ENCODE results near the gene C9orf153. TPM values are rescaled to one million over a fixed set of nuclear protein-coding genes. Genes with fewer than 3 reads are reported as not detected.

C9orf153 gene
- total RNA-seq, 1 donor from 2014 or later: 1.1 TPM

DNA sequence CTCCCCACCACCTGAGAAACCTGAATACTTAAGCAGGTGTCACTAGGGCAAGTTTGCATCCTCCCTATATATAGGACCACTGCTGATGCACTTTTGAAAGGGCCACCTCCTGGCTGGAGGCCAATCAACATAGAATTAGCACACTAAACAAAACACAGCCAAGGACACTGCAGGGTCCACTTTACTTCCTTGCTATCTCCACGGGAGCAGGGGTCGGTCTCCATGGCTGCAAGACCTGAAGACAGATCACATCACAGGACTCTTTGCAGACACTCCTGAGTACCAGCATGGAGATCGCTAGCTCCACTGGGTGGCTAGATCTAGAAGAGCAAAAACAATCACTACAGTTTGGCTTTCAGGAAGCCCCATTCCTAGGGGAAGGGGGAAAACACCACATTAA, 72.3 kb downstream of the C9orf153 start:
- TF ChIP-seq, protein P1, sequence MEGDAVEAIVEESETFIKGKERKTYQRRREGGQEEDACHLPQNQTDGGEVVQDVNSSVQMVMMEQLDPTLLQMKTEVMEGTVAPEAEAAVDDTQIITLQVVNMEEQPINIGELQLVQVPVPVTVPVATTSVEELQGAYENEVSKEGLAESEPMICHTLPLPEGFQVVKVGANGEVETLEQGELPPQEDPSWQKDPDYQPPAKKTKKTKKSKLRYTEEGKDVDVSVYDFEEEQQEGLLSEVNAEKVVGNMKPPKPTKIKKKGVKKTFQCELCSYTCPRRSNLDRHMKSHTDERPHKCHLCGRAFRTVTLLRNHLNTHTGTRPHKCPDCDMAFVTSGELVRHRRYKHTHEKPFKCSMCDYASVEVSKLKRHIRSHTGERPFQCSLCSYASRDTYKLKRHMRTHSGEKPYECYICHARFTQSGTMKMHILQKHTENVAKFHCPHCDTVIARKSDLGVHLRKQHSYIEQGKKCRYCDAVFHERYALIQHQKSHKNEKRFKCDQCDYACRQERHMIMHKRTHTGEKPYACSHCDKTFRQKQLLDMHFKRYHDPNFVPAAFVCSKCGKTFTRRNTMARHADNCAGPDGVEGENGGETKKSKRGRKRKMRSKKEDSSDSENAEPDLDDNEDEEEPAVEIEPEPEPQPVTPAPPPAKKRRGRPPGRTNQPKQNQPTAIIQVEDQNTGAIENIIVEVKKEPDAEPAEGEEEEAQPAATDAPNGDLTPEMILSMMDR (conservative IDR thresholded peaks at IDR 0.05): peak; percentile 11
- no peak for DNase-seq (ENCODE audit: extremely low spot score, unreplicated experiment)
- Mint-ChIP-seq H3K36me3 (no peaks in the 10 kb centered on the region), H3K4me3 (no peak overlapping the region), H3K4me1 (ENCODE audit: unreplicated experiment) (no peaks in the 10 kb centered on the region), H3K27me3 (no peaks in the 10 kb centered on the region), H3K9me3 (no peaks in the 10 kb centered on the region), H3K27ac (no peak overlapping the region)

DNA sequence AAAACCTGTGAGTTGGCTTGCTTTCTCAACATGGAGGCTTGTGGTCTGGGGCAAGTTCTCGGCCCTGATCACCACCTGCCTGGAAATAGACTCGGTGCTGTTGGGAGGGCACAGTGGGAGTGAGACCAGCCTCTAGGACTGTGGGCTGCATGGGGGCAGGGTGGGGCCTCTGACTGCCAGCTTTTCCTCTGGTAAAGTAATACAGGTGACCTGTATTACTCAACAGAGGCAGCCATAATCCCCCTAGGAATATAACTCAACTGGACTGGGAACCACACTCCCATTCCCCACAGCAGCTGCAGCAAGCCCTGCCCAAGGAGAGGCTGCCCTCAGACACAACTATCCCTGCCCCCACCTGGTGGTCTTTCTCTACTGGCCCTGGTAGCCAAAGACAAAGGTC, 72.8 kb downstream of the C9orf153 start:
- TF ChIP-seq, protein P1 (conservative IDR thresholded peaks at IDR 0.05): no peak

DNA sequence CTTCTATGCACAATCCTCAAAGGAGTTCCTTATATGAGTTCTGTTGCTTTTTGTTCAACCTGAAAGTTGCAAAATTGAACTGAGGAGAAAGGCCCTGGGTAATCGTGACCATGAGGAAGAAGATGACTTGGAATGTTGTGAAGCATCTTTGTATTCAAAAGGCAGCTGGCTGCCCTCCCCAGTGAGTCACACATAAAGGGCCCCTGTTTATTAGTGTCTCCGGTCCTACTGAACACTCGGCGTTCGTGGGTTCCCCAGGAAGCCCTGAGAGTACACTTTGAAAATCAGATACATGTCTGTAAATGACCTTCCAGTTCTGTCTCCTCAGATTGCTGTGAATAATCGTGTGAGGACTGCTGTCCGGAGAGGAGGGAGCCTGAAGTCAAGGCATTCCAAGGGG, 73.6 kb downstream of the C9orf153 start:
- no peak for DNase-seq (ENCODE audit: extremely low spot score, unreplicated experiment)
- Mint-ChIP-seq H3K4me3 (no peak overlapping the region), H3K4me1 (ENCODE audit: unreplicated experiment) (no peaks in the 10 kb centered on the region), H3K27me3 (no peaks in the 10 kb centered on the region), H3K36me3 (no peaks in the 10 kb centered on the region), H3K27ac (no peak overlapping the region), H3K9me3 (no peaks in the 10 kb centered on the region)
- TF ChIP-seq, protein P1 (conservative IDR thresholded peaks at IDR 0.05): no peak

More for the DNA sequence above, 72.8 kb downstream of the C9orf153 start:
- no peak for DNase-seq (ENCODE audit: extremely low spot score, unreplicated experiment)
- Mint-ChIP-seq H3K4me3 (no peak overlapping the region), H3K9me3 (no peaks in the 10 kb centered on the region), H3K4me1 (ENCODE audit: unreplicated experiment) (no peaks in the 10 kb centered on the region), H3K36me3 (no peaks in the 10 kb centered on the region), H3K27me3 (no peaks in the 10 kb centered on the region), H3K27ac (no peak overlapping the region)

DNA sequence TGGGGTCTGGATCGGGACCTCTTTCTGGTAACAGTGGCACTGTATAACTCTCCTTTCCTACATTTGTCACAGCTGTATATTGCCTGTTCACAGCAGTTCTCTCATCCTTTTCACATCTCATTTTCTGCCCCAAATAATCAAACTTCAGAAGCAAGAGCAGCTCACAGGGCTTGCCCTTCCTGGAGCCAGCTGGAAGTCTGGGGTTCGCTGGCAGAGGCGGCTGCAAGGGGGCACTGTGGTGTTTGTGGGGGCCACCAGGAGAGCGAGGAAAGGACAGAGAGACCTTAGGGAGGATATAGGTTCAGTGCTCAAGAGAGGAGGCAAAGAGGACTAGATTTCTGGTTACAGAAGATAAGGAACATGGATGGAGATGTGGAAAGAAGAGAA, 75.3 kb downstream of the C9orf153 start:
- DNase-seq (ENCODE audit: extremely low spot score, unreplicated experiment): no peak
- Mint-ChIP-seq H3K4me1 (ENCODE audit: unreplicated experiment) (no peaks in the 10 kb centered on the region), H3K4me3 (no peak overlapping the region), H3K36me3 (no peaks in the 10 kb centered on the region), H3K27me3 (no peaks in the 10 kb centered on the region), H3K9me3 (no peaks in the 10 kb centered on the region), H3K27ac (no peak overlapping the region)
- TF ChIP-seq, protein P1 (conservative IDR thresholded peaks at IDR 0.05): no peak

DNA sequence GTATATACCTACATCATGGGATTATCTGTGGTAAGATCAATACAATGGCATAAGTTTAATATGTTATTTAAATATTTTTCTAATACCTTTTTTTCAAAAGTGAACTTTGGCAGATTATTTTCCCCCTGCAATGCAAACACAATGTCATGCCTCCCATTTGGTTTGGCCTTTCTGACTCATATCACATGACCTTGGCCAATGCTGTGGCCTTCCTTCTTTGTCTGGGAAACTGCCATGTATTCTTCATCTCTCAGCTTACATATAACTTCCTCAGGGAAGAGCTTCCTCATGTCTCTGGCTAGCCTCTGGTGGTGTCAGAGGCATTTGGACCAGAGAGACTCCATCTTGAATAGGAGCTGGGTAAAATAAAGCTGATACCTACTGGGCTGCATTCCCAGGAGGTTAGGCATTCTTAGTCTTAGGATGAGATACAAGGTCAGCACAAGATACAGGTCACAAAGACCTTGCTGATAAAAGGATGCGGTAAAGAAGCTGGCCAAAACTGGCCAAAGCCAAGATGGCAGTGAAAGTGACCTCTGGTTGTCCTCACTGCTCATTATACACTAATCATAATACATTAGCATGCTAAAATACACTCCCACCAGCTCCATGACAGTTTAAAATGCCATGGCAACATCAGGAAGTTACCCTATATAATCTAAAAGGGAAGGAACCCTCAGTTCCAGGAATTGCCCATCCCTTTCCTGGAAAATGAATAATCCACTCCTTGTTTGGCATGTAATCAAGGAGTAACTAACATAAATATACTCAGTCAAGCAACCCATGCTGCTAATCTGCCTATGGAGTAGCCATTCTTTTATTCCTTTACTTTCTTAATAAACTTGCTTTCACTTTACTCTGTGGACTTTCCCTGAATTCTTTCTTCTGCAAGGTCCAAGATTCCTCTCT, 76.0 kb downstream of the C9orf153 start:
- TF ChIP-seq, protein P1 (conservative IDR thresholded peaks at IDR 0.05): no peak
- Mint-ChIP-seq H3K9me3 (no peaks in the 10 kb centered on the region), H3K4me1 (ENCODE audit: unreplicated experiment) (peaks cover 3% of the 10 kb centered on the region), H3K36me3 (no peaks in the 10 kb centered on the region), H3K27me3 (no peaks in the 10 kb centered on the region), H3K4me3 (no peak overlapping the region), H3K27ac (no peak overlapping the region)
- no peak for DNase-seq (ENCODE audit: extremely low spot score, unreplicated experiment)
